GM12874 (cell line): ENCODE data around the gene NAA38.

Experiments used
- TF ChIP-seq, protein P1 (sequence below): IDR thresholded peaks from 2 replicates; pipeline ENCODE4 v1.5.1; 2011; ENCODE audit warnings: low read depth, mild to moderate bottlenecking, control low read depth, low read length, moderate library complexity; ENCODE audit not compliant: insufficient read depth

Gene NAA38

DNA sequence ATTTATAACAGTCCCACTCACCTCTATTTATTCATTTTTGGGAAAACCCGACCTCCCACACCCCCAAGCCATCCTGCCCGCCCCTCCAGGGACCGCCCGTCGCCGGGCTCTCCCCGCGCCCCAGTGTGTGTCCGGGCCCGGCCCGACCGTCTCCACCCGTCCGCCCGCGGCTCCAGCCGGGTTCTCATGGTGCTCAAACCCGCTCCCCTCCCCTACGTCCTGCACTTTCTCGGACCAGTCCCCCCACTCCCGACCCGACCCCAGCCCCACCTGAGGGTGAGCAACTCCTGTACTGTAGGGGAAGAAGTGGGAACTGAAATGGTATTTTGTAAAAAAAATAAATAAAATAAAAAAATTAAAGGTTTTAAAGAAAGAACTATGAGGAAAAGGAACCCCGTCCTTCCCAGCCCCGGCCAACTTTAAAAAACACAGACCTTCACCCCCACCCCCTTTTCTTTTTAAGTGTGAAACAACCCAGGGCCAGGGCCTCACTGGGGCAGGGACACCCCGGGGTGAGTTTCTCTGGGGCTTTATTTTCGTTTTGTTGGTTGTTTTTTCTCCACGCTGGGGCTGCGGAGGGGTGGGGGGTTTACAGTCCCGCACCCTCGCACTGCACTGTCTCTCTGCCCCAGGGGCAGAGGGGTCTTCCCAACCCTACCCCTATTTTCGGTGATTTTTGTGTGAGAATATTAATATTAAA is 3.1 kb downstream of the NAA38 start:
- TF ChIP-seq, protein P1, sequence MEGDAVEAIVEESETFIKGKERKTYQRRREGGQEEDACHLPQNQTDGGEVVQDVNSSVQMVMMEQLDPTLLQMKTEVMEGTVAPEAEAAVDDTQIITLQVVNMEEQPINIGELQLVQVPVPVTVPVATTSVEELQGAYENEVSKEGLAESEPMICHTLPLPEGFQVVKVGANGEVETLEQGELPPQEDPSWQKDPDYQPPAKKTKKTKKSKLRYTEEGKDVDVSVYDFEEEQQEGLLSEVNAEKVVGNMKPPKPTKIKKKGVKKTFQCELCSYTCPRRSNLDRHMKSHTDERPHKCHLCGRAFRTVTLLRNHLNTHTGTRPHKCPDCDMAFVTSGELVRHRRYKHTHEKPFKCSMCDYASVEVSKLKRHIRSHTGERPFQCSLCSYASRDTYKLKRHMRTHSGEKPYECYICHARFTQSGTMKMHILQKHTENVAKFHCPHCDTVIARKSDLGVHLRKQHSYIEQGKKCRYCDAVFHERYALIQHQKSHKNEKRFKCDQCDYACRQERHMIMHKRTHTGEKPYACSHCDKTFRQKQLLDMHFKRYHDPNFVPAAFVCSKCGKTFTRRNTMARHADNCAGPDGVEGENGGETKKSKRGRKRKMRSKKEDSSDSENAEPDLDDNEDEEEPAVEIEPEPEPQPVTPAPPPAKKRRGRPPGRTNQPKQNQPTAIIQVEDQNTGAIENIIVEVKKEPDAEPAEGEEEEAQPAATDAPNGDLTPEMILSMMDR, result no peak

- TF ChIP-seq, protein P1, result no peak
Measured at GRCh38 chr17:7853691-7854038, 3.7 kb downstream of the NAA38 start.

- TF ChIP-seq, protein P1, result no peak
Measured at GRCh38 chr17:7852919-7853690, 4.3 kb downstream of the NAA38 start.

DNA sequence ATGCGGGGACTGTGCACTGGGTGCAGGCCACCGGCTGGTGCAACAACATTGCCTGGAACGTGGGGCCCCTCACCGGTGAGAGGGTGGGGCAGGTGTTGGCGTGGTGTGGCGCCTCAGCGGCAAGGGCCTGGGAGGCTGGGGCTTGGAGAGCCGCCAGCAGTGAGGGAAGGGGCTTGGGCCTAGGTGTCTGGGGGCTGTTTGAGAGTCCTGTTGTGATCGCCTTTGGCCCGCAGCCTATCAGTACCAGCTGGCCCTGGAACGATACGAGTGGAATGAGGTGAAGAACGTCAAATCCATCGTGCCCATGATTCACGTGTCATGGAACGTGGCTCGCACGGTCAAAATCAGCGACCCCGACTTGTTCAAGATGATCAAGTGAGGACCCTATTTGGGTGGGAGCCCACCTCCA is 5.1 kb downstream of the NAA38 start:
- TF ChIP-seq, protein P1, result no peak

GRCh38 chr17:7851438-7852261 is 5.7 kb downstream of the NAA38 start:
- TF ChIP-seq, protein P1, result peak; percentile 99

GRCh38 chr17:7850701-7851437 is 6.5 kb downstream of the NAA38 start:
- TF ChIP-seq, protein P1, result no peak
